GM12801 (cell line): ENCODE data around the gene GUCY1A2.

ENCODE experiments used
- CTCF ChIP-seq: IDR thresholded peaks from one replicate; pipeline ENCODE4 v1.5.1; 2011; ENCODE audit warnings: control low read depth; ENCODE audit not compliant: insufficient read length; ENCODE audit errors: extremely low read depth

Gene GUCY1A2

DNA sequence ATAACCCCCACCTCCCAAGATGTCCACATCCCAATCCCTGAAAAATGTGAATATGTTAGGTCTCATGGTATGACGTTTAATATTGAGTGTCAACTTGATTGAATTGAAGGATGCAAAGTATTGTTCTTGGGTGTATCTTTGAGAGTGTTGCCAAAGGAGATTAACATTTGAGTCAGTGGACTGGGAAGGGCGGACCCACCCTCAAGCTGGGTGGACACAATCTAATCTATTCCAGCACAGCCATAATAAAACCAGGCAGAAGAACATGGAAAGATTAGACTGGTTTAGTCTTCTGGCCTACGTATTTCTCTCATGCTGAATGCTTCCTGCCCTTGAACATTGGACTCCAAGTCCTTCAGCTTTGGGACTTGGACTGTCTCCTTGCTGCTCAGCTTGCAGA lies 315.5 kb downstream of the GUCY1A2 start:
- TF ChIP-seq CTCF = no peak

- no peak for TF ChIP-seq CTCF
These were observed 321.2 kb downstream of the GUCY1A2 start for GRCh38 chr11:106697058-106697457.

- no peak for TF ChIP-seq CTCF
These were observed 322.8 kb downstream of the GUCY1A2 start for GRCh38 chr11:106695506-106695905.

GRCh38 chr11:106694501-106694900 lies 323.8 kb downstream of the GUCY1A2 start:
- no peak for TF ChIP-seq CTCF

DNA sequence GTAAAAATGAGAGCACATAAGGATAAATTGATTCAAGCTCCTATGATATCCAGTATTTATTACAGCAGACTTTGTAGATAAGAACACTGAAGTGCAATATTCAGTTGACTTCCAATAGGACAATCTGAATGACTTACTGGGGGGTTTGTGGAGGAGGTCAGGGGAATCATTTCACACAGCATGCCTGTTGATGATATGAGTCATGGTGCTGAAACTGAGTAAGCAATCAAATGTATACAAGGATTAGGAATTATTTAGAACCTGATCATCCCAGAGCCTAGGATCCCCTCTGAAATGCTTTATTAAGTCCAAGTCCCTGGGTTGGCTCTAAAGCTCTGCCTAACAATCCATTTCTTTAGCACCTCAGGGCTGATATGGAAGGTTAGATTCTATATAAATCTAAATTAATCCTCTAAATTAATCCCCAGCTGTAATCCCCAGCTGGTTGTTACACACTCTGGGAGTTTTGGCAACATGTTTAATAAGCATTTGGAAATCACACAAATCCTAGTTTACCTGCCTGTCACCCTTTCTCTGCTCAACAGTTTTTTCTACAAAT lies 326.4 kb downstream of the GUCY1A2 start:
- no peak for TF ChIP-seq CTCF

GRCh38 chr11:106690923-106691322 lies 327.4 kb downstream of the GUCY1A2 start:
- no peak for TF ChIP-seq CTCF

DNA sequence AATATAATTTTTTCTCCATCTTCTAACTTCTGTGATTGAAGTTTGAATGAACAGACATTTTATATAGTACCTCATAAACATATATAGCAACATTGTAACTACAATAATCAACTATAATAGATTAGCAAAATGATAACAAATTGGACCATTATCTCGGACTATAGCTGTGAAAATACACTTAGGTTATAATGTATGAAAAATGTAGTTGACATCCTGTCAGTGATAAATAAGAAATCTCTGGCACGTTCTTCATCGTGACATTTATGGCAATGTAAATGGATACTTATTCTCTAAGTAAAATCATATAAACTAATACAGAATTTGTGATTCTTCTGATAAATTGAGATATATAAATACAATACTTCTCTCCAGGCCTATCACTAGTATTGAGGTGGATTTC lies 333.3 kb downstream of the GUCY1A2 start:
- TF ChIP-seq CTCF = no peak
